GM12892 (cell line): ENCODE measurements around the gene DYRK1A.

ENCODE experiments used
- POLR2A ChIP-seq: IDR thresholded peaks from 2 replicates; pipeline ENCODE4 v1.6.1; 2011; ENCODE audit warnings: low read depth, low read length, control low read depth
- POLR2AphosphoS5 ChIP-seq: IDR thresholded peaks from 2 replicates; pipeline ENCODE4 v1.6.1; 2011; ENCODE audit warnings: low read depth, low read length, control low read depth

GRCh38 chr21:37450445-37450941, 83.9 kb downstream of the DYRK1A start:
- TF ChIP-seq POLR2AphosphoS5 (no peak), POLR2A (no peak)
